CD4-positive, alpha-beta T cell treated with Interleukin-6 for 4 hours (primary cell): Measurements from ENCODE around the gene GIMAP1.
A peak's percentile ranks its signal among the peaks of the same experiment; 100 is the strongest.

ENCODE experiments used
- DNase-seq: peaks from one replicate; pipeline ENCODE4 v3.0.0-alpha.2; 2020; ENCODE audit warnings: mixed read lengths

Gene GIMAP1

GRCh38 chr7:150723467-150723866 is 7.1 kb downstream of the GIMAP1 start:
- DNase-seq = no peak

DNA sequence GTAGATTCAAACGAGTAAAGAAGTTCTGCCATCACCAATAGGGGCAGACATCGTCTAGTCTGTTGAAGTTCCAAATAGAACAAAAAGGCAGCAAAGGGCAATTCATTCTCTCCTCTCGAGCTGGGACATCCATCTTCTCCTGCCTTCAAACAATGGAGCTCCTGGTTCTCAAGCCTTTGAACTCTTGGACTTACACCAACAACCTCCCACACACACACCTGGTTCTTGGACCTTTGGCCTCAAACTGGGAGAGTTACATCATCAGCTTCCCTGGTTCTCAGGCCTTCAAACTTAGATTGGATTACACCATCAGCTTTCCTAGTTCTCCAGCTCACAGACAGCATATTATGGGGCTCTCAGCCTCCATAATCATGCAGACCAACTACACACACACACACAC is 11.0 kb downstream of the GIMAP1 start:
- no peak for DNase-seq

DNA sequence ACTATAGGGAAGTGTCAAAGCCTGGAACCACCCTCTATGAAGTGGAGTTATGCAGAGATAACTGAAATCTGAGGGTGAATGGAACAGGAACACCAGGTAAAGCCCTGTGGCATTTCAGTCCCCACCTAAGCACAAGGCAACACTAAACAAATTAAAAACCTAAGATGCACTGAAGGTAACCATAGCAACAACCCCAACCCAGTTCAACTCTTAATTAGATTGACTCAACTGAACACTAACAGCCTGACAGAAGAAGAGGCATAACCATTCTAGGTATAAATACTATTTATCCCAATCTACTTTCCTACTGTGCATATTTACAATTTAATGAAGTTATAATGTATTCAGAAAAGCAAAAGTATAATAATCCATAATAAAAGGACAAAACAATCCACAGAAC is 11.6 kb downstream of the GIMAP1 start:
- DNase-seq = no peak

GRCh38 chr7:150728609-150729008 is 12.2 kb downstream of the GIMAP1 start:
- no peak for DNase-seq

GRCh38 chr7:150731916-150732315 is 15.5 kb downstream of the GIMAP1 start:
- DNase-seq = no peak

DNA sequence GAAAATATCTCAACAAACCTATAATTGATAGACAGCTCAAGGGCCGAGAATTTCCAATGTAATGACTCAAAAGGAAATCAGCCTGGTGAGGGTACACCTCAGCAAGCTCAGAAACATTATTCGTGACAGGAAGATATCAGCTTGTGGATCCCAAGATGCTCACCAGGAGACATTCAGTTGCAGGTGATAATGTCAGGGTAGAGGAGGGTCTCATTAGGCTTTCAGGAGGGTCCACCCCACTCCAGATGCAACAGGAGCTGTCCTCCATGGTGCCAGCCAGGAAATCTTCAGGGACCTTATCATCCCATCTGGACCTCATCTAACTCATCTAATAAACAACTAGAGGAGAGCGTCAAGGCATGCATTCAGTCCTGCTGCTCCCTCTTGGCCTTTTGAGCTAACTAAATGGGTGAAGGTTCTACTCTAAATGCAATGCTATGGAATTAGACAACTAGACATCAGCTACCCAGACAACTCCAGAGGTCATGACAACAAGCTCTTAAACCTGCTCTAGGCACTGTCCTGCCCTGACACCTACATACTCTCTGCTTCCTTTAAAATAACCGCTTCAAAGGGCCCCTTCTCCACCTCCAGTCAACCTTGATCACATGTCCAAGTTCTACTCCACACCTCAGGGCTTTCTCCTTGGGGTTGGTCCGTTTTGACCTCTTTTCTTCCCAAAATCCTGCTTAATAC is 16.5 kb downstream of the GIMAP1 start:
- DNase-seq = peak; percentile 15

- DNase-seq = no peak
These were observed 17.2 kb downstream of the GIMAP1 start for GRCh38 chr7:150733482-150734095.

DNA sequence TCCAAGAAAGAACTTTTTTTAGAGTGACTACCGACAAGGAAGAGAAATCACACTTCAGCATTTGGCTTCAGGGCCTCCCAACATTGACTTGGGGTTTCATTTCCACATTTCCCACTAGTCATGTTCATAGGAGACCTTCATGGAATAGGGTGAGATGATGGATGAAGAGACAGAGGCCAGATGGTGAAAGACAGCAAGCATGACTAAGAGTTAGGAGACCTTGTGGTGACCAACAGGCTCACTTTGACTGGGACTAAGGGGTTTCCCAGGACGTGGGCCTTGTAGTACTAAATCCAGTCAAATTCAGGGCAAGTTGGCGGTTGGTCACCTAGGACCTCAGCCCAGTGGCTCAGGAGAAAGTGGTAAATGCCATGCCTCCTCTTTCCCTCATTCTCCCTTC is 17.8 kb downstream of the GIMAP1 start:
- no peak for DNase-seq

GRCh38 chr7:150735596-150736358 is 19.4 kb downstream of the GIMAP1 start:
- DNase-seq = peak; percentile 44

DNA sequence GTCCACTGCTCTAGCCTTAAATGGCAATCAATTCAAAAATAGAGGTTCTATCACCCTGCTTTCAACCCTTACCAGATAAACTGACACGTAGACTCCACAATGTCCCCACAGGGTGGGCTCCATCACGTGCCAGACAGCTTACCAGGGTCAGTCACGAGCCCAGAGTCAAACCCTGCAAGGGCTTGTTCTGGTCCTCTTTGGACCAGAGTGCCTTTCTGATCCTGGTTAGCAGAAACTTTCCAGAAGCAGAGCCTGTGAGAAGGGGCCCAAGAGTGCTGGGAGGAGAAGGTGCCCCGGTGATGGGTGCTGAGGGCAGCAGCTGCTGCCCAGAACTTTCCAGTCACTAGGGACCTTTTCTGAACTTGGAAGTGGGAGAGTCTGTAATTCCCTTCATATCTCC is 20.5 kb downstream of the GIMAP1 start:
- peak; percentile 49 for DNase-seq

- DNase-seq = peak; percentile 82
These were observed 21.0 kb downstream of the GIMAP1 start, which contains the start of gene GIMAP5 for GRCh38 chr7:150737265-150738055. Gene GIMAP5 (plus strand): TSS chr7:150737418. CDS start chr7:150740885, 3,467 bp downstream.

GRCh38 chr7:150738092-150738491 is 21.7 kb downstream of the GIMAP1 start:
- DNase-seq = peak; percentile 66

GRCh38 chr7:150738591-150739001 is 22.2 kb downstream of the GIMAP1 start:
- peak; percentile 59 for DNase-seq

DNA sequence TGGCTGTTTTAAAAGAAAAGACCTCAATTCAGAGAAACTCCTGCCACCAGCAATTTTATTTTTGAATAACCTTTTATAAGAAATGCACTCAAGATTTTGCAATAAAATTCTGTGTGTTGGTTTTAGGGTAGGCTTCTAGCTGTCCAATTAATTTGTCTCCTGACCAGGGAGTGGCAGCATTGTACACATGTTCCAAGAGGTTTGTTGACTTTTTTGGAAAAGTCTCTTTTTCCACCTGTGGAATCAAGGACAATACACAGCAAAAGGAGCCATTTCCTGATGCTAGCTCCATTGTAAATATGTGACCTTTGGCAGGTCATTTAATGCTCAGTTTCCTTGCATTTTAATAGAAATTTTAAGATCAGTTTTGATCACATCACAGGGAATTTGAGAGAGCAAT is 22.6 kb downstream of the GIMAP1 start:
- no peak for DNase-seq

GRCh38 chr7:150740053-150740452 is 23.6 kb downstream of the GIMAP1 start:
- DNase-seq = peak; percentile 60

- DNase-seq = peak; percentile 62
These were observed 26.0 kb downstream of the GIMAP1 start for GRCh38 chr7:150742286-150742968.

- DNase-seq = peak; percentile 48
These were observed 27.7 kb downstream of the GIMAP1 start for GRCh38 chr7:150744041-150744656.

- DNase-seq = peak; percentile 47
These were observed 28.7 kb downstream of the GIMAP1 start for GRCh38 chr7:150745086-150745485.

DNA sequence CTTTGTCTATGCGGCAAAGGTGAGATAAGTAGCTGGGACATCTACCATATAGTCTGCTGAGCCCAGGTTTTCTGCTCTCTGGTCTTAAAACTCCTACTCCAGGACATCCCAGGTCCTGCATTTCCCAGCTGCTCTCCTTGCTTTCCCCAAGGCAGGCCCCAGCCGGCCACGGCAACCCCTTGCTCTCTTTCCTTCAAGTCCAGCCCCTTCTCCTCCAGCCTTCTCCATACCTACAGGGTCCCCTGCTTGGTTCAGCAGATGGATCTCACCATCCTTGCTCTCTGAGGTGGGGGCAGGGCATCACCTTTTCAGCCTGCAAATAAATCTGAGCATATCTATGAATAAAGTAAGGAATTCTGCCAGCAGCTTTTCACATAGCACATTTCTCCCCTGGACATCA is 29.5 kb downstream of the GIMAP1 start:
- peak; percentile 58 for DNase-seq

GRCh38 chr7:150746921-150747320 is 30.5 kb downstream of the GIMAP1 start:
- DNase-seq = peak; percentile 58

- peak; percentile 56 for DNase-seq
These were observed 32.0 kb downstream of the GIMAP1 start for GRCh38 chr7:150748376-150748775.

GRCh38 chr7:150751702-150752101 is 35.3 kb downstream of the GIMAP1 start:
- DNase-seq = no peak
